HG03159 (cell line): ENCODE measurements around the gene CDC25B.
A peak's percentile ranks its signal among the peaks of the same experiment; 100 is the strongest.

Experiments
- ATAC-seq: cut with Tn5 transposase; IDR thresholded peaks from one replicate; pipeline ENCODE4 v1.9.1; 2021; ENCODE audit warnings: mild to moderate bottlenecking, moderate library complexity; ENCODE audit not compliant: unreplicated experiment

Gene CDC25B

DNA sequence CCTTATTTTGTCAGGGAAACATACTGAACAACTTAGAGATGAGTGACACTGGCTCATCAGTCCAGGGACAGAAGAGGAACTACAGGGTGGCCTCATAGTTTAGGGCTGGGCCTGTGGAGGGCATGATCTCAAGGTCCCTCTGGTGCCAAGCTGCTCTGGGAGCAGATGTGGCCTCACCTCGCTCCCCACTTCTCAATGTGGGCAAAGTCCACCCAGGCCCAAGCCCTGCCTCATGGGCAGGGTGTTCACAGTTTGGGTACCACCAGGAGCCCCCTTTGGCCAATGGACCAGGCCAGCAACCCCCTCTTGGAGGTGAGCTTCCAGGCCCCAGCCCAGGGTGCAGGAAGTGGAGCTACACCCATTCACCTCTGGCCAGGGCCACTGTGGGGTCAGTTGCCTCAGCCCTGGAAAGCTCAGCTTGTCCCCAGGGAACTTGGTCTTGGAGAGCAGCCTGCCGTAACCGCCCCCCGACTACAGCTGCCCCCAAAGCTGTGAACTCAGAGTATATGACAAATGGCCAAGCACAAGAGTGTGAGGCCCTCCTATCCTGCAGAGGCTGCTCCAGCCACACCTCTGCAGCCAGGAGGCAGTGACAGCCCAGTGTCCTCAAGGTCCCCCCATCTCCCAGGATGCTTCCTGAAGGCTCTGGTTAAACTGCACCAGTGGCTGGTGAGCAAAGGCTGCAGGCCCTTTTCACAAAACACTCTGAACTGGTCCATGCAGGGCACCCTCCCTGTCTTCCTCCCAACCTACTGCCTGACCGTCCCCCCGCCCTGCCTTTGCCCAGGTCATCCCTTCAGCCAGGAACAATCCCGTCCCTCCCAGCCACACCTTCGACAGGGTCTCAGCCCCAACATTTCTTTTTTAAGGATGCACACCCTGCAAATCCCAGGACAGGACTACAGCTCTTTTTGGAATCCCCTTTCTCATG, 32.2 kb upstream of the CDC25B start:
- no peak for ATAC-seq

DNA sequence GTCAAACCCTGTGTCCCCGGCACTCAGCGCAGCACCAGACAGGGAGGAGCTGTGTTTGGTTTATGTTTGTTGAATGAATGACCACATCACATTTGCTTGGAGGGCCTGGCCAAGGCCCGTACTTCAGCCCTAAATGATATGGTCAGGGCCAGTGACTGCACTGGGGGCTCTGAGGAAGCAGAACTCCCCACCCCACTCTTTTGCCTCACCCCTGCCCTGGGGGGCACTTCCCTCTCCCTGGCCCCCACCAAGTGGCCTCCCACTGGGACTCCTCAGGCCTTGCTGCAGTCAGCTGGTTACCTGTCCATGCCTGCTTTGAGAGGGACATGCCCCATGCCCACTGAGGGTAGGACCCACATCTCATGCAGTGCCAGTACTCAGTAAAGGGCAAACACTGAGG, 31.5 kb upstream of the CDC25B start:
- ATAC-seq = no peak

DNA sequence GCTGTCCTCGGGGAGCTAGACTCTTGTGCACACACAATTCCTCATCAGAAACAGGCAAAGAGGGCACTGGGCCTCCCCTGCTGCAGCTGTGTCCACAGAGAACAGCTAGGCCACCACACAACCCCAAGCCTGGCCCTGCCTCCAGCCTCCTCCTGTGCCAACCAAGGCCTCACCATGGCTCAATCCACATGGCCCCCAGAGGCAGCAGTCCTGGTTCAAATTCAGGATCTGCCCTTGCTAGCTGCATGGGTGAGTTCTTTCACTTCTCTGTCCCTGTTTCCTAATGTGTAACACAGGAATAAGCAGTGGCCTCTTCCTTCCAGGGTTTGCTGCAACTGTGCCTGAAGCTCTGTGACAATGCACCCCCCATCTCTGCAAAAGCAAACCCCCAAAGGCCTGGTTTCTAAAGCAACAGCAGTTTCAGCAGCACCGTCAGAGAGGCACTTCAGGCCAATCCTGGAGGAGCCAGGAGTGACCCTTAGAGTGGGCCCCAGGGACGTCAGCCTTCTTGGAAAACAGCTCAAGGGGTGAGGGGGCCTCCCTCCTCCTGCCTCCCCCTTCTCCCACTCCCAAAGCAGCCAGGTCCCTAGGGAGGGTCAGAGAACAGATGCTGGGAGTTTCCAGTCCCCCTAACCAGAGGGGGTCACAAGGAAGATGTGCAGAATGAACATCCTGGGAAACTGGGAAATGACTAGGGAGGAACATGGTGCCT, 30.8 kb upstream of the CDC25B start:
- ATAC-seq = no peak

DNA sequence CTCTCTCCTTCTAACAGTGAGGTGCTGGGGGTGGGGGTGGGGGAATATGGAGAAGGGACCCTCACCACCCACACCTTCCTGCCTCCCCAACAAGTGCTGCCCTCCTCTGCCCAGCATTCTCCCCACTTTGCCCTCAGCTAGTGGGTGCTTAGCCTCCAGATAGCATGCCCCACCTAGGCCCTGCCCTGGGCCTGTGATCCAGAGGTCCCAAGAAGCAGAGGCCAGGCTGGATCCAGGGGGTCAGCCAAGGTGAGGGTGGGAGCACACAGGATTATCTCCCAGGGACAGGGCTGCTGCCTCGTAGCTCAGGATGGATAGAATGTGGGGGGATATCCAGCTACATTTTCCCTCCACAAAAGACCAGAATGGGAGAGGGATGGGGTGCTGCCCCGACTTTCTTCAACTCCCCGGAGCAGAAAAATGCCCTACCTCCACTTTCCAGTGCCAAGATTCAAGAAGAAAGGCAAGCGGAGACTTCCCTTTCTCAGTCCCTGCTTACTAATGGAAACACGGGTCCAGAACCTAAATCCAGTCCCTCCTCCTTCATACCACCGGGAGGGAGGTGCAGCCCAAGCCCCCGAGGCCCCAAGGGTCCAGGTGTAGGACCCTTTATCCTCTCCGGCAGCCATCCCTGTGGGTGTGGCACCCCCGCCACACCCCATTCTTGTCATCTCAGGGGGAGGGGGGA, 29.5 kb upstream of the CDC25B start:
- ATAC-seq = no peak

DNA sequence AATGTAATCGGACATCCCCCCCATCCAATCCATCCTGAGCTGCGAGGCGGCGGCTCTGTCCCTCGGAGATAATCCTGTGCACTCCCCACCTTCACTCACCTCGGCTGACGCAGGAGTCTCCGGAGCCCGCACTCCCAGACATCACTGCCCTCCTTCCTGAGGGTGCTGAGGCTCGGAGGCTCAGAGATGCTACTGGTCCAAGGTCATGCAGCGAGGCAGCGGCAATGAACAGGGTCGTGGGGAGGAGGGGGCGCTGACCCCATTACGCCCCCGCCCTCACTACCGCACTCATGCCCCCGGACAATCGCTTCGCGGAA, 29.0 kb upstream of the CDC25B start:
- peak; percentile 2 for ATAC-seq

DNA sequence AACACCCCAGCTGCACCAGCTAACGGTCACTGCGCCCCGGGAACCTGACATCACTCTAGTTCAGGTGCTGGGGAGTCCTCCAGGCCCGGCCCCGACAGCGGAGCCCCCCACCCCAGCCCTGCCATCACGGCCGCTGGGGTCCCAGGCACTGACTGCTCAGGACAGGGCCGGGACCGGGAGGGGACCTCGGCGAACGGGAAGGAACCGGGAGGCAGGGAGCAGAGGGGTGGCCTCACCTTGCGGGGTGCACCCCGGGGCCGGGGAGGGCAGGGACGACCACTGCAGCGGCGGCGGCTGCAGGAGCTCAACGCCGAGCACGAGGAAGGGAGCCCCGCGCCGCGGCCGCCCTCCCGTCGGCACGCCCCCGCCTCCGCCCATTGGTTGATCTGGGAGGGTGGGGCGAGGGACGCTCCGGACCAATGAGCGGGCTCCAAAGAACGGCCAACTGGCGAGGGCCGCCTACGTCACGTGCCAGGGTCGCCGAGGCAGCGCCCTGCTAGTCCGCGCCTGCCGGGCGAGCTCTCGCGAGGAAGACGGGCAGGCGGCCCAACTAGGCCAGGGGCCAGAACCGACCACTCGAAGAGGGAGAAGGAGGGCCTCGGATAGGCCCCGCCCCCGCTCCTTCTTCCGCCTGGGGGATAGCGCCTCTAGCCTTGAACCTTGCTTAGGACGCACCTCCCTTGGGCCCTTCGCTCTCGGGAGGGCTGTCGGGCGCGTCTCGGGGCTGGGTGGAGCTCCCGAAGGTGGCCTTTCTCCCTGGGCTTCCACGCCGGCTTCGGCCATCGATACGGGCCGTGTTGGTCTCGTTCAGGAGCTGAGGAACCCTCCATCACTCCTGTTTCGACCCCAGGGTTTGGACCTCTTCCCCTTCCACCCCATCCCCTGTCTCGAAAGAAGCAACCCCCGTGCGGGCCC, 28.4 kb upstream of the CDC25B start, which contains the start of gene ADISSP:
ADISSP (minus strand) TSS at position 327 of the 915 bp plus-strand sequence. CDS start 7,653 bp downstream, outside the sequence.
- ATAC-seq = peak; percentile 90

DNA sequence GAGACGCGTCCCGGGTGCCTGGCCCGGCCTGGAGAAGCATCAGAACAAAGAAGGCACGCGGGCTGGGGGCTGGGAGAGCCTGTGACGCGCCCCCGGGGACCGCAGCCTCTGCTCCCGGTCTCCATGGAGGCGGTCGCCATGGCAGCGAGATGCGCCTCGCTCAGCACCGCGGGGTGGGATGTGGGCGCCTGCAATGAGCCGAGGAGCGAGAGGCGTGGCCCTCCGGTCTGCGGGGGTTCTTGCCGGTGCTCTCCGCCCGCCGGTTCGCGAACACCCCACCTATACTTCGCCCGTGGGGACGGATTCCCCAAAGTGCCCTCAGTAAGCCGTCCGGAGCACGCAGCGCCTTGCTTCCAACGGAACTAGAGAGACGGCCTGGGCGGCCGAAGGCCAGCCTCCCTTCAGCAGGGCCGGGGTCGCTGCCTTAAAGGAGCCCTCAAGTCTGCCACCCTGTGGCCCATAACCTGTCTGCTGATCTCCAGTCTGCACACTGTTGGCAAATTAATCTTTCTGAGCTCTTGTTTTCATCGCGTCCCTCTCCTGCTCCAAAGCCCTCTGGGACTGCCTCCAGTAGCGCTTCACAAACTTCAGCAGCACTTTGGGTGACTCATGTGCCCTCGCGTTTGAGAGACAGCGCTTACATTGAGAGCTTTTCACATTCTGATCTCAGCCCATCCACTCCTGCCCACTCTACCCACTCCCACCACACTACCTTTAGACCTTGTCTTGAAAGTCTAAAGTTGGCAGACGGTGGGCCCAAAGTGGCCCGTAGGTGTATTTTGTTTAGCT, 27.6 kb upstream of the CDC25B start:
- peak; percentile 41 for ATAC-seq

DNA sequence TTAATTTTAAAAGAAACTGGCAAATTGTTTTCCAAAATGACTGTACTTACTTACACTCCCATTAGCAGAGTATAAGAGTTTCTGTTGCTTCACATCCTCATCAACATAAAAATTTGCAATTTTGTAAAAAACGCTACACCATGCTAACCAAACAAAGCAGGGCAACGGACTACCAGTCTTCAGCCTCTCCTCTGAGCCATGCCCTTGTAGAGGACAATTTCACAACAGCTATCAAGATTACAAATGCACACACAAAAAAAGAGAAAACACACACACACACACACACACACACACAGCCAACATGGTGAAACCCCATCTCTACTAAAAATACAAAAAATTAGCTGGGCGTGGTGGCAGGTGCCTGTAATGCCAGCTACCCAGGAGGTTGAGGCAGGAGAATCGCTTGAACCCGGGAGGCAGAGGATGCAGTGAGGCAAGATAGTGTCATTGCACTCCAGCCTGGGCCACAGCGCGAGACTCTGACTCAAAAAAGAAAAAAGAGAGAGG, 24.5 kb upstream of the CDC25B start:
- no peak for ATAC-seq

DNA sequence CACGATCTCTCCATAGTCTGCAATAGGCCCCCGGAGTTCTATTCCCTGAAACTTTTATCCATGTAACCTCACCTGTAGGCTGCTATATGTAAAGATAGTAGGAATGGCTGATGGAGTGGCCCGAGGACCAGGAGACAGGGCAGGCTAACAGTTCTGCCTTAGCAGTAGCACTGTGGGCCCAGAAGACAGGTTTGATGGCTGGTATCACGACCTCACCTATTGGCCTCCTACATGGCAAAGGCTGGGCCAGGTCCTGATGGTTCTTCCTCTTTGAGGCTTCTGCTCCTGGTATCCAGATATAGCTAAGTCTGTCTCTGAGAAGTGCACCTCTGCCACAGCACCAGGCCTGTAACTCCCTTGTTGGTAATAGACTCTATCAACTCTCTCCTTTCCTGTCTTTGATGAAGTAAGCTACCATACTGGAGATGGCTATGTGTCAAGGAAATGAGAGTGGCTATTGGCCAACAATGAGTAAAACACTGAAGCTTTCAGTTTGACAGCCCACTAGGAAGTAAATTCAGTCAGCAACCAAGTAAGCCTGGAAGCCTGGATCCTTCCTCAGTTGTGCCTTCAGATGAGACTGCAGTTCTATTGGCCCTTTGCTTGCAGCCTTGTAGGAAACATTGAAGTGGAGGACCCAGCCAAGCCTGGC, 20.5 kb upstream of the CDC25B start:
- no peak for ATAC-seq

DNA sequence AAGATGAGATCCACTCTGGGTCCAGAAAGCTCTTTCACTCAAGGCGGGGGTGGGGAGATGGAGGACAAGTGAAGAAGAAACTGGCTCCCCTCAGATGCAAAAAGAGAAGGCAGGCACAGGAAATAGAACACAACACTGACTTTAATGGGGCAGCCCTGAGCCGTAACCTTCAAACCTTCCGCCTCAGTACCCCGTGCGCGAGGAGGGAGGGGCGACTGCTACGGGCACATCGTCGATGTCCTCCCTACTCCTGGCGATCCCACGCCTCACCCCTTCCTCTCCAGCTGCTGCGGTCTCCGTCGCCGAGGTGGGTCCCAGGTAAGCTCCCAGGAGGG, 18.8 kb upstream of the CDC25B start:
- no peak for ATAC-seq

DNA sequence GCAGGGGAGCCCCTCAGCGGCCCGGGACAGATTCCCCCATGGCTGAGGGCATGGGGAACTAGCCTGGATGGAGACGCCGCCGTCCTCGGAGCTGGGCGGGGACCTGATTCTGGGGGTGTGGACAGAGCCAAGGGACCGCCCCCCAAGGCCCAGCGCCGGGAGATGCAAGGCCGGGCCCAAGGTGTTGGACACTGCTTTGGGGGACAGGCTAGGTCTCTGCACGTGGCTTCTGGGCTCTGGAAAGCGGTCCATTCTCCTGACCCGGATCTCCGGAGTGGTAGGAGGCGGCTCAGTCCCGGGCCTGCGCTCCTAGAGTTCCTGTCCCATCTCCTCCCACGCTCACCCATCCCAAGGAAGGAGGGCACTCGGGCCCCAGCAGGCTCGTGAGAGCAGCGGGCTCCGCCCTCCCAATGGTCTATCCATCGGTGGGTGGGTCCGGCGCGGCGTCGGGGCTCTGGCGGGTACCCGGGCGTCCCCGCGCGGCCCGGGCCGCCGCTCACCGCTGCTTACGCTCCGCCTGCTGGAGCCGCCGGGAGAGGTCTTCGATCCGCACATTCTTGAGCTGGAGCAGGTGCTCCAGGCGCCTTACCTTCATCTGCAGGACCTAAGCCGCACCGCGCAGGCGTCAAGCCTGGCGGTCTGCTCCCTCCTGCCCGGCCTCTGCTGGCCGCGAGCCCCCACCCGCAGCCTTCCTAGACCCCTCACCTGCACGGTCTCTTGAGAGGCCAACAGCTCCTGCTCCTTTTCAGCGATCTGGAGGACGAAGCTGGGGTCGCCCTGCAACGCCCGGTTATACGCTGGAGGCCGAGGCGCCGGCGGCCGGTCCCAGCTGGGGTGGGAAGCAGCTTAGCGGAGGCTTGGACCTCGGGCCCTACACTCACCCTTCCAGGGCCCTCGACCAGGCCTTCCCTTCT, 18.1 kb upstream of the CDC25B start:
- no peak for ATAC-seq

DNA sequence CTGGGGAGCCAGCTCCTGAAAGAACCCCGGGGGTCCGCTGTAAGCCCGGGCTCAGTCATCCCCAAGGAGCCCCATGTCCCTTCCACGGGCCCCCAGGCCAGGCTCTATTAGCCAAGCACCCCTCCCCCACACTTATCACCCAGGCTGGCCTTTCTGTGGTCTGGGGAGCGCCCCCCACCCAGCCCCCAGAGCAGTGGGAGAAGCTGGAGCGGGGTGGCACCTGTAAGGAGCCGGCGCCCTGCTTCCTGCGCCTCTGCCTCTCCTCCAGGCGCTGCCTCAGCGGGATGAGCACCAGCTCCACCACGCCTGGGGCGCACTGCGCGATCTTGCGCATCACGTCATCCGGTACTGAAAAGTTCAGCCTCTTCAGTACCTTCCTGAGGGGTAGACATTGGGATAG, 17.1 kb upstream of the CDC25B start:
- ATAC-seq = no peak

DNA sequence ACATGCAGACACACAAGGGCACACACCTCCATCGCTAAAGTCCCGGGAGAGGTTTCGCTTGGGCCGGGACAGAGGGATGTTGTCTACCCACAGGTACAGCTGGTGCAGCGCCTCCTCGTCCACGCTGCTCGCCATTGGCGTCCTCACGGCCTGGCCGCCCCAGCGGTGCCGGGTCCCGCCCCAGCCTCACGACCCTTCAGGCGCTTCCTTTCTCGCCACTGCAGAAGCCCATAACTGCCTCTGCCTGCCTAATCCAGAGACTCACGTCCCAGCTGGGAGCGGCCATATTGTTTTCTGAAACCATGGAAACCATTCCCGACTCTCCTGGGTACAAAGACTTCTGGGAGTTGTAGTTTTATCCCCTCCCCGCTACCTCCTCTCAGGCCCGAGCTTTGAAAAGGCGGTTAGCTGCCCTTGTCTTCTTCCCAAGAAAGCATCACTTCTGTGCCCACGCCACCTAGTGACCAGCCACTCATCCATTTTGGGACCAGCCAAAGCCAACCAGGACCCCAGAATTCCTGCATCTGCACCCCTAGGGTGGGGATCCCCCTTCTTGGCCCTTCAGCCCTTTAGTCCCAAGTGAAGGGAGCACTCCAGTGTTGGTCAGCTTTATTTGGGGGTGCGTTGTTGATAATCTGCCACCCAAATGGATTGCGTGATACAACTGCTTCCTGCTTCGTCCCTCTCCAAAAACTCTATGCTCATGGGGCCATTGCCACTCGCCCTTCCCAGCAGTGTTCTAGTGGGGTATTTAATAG, 14.8 kb upstream of the CDC25B start, which contains the start of gene SPEF1:
SPEF1 (minus strand) TSS at position 296 of the 758 bp plus-strand sequence; CDS start at position 135, 161 bp downstream.
- ATAC-seq = no peak

DNA sequence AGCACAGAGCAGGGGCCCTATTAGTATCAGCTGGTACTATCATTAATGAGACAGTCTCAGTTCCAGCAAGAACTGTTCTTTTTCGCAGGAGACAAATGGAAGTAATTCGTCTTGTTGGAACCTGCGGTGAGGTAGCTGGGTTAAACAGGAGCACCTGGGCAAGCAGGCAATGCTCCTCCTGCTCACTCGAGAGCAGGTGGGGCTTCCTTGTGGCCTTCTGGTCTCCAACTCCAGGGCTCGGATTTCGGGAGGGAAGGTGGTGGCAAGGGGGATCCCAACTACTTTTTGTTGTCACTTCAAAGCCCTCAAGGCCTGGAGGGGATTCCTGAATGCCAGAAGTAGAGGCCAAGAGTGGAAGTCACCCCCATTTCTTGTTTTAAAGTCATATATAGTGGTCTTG, 13.5 kb upstream of the CDC25B start:
- no peak for ATAC-seq

DNA sequence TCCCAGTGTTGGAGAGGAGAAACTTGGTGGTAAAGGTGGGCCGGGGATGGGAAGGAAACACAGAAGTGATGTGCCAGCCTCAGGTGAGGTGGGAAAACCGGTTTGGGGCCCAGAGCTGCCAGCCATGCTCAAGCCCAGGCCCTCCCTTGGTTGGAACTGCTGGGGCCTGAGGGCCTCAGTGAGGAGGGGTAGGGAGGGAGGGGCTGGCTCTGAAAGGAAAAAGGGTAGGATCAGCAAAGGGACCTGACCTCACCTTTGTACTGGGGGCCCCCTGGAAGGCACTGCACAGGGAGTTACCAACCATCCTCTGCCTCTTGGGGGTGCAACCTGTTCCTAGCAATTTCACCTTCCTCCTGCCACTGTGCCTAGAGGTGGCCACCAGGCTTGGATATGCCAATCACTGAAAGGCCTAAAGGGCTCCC, 13.0 kb upstream of the CDC25B start:
- ATAC-seq = no peak

DNA sequence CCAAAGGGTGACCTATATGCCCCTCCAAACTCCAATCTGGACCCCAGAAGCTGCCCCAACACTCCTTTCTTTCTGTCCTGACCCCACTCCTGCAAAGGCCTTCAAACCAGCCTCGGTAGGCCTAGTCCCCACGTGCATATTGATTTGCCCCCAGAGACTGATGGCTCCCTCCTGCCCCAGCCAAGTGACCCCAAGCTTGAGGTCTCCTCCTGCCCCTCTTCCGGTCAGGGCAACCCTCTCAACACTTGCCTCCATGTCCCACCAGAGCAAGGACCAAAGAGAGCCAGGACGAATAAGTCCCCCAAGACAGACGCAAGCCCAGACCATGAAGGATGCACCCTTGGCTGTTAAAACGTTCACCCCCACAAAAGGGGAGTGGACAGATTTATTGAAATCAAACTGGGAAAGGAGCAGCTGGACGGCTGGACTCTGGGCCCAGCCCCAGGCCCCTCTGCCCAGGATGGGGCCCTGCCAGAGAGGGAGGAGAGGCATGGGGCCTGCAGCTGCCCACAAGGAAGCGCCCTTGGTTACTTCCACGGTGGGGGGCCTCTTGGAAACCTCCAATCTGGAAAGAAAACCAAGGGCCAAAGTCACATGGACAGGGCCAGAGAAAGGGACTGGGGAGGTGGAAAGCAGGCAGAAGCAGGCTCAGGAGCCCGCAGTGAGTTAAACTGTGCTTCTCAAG, 12.5 kb upstream of the CDC25B start:
- no peak for ATAC-seq
